ENCODE results near the gene ABCD1.

DNA sequence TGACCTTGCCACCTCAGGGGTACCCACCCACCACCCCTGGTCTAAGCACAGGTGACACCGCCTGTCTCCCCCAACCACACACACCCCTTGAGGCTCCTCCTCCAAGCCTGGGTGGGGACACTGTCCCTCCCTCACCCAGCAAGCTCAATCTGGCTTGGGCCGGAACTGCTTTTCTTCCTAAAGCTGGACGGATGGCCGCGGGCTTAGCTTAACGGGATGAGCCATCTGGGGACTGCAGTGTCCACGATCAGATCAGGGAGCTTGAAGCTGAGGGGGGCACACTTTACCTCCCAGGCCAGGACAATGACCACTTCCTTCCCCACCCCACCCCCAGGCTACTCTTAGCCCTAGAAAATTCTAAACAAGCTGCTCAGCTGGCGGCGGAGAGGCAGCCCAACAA lies 37.9 kb upstream of the ABCD1 start:
- TF ChIP-seq, protein P1, sequence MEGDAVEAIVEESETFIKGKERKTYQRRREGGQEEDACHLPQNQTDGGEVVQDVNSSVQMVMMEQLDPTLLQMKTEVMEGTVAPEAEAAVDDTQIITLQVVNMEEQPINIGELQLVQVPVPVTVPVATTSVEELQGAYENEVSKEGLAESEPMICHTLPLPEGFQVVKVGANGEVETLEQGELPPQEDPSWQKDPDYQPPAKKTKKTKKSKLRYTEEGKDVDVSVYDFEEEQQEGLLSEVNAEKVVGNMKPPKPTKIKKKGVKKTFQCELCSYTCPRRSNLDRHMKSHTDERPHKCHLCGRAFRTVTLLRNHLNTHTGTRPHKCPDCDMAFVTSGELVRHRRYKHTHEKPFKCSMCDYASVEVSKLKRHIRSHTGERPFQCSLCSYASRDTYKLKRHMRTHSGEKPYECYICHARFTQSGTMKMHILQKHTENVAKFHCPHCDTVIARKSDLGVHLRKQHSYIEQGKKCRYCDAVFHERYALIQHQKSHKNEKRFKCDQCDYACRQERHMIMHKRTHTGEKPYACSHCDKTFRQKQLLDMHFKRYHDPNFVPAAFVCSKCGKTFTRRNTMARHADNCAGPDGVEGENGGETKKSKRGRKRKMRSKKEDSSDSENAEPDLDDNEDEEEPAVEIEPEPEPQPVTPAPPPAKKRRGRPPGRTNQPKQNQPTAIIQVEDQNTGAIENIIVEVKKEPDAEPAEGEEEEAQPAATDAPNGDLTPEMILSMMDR (IDR thresholded peaks at IDR 0.05; ENCODE audit: poor library complexity), result no peak
- TF ChIP-seq EZH2phosphoT487 (IDR thresholded peaks at IDR 0.05; ENCODE audit: low read depth, severe bottlenecking, unreplicated experiment) (no peak), EZH2 (IDR thresholded peaks at IDR 0.05; ENCODE audit: borderline replicate concordance) (no peak)

Measured in hepatocyte (in vitro differentiated cells).